Measurements from ENCODE around the gene MBD2.
"Not testable (repeated sequence)": the region's sequence is repeated elsewhere in the genome, so short reads cannot be mapped to it uniquely, and the experiment has no call there.

MBD2 gene

GRCh38 chr18:54260396-54261072, 36.1 kb upstream of the MBD2 start:
- CTCF ChIA-PET, result no interaction called here
- DNase-seq (ENCODE audit: low spot score), result peak; percentile 43
- no peak for TF ChIP-seq CTCF (conservative IDR thresholded peaks at IDR 0.05; ENCODE audit: low read depth)
- H3K27ac ChIP-seq, result no peak overlapping the region
- POLR2A ChIA-PET (ENCODE audit: low non-redundant PET), result no interaction called here

- POLR2A ChIA-PET (ENCODE audit: low non-redundant PET); CTCF ChIA-PET; DNase-seq (ENCODE audit: low spot score); H3K27ac ChIP-seq: not testable (repeated sequence)
Observed at GRCh38 chr18:54257818-54258217, 33.3 kb upstream of the MBD2 start.

- no peak for DNase-seq (ENCODE audit: low spot score)
- POLR2A ChIA-PET (ENCODE audit: low non-redundant PET), result no interaction called here
- H3K27ac ChIP-seq, result no peak overlapping the region
- CTCF ChIA-PET, result no interaction called here
- no peak for TF ChIP-seq CTCF (conservative IDR thresholded peaks at IDR 0.05; ENCODE audit: low read depth)
Observed at GRCh38 chr18:54257015-54257414, 32.5 kb upstream of the MBD2 start.

- ChIA-PET CTCF (no interaction called here), POLR2A (ENCODE audit: low non-redundant PET) (no interaction called here)
- no peak overlapping the region for H3K27ac ChIP-seq
- TF ChIP-seq CTCF (conservative IDR thresholded peaks at IDR 0.05; ENCODE audit: low read depth), result no peak
- no peak for DNase-seq (ENCODE audit: low spot score)
Observed at GRCh38 chr18:54255141-54255540, 30.7 kb upstream of the MBD2 start.

- POLR2A ChIA-PET (ENCODE audit: low non-redundant PET), result no interaction called here
- no peak for TF ChIP-seq CTCF (conservative IDR thresholded peaks at IDR 0.05; ENCODE audit: low read depth)
- CTCF ChIA-PET, result no interaction called here
- H3K27ac ChIP-seq, result no peak overlapping the region
- DNase-seq (ENCODE audit: low spot score), result peak; percentile 36
Observed at GRCh38 chr18:54254265-54254758, 29.8 kb upstream of the MBD2 start.

- H3K27ac ChIP-seq, result no peak overlapping the region
- TF ChIP-seq CTCF (conservative IDR thresholded peaks at IDR 0.05; ENCODE audit: low read depth), result no peak
- POLR2A ChIA-PET (ENCODE audit: low non-redundant PET), result no interaction called here
- CTCF ChIA-PET, result interaction anchor here (0.6 kb wide), 1 partner anchor 26 kb away, joined by 7 read pairs; no protein-coding TSS in a partner anchor
- no peak for DNase-seq (ENCODE audit: low spot score)
Observed at GRCh38 chr18:54251606-54252390, 27.3 kb upstream of the MBD2 start.

GRCh38 chr18:54250846-54251261, 26.4 kb upstream of the MBD2 start:
- H3K27ac ChIP-seq, result no peak overlapping the region
- no peak for DNase-seq (ENCODE audit: low spot score)
- TF ChIP-seq CTCF (conservative IDR thresholded peaks at IDR 0.05; ENCODE audit: low read depth), result no peak
- ChIA-PET CTCF (no interaction called here), POLR2A (ENCODE audit: low non-redundant PET) (no interaction called here)
